Breast epithelium (tissue), 3 donors: ENCODE results near the gene SNAPC5.

Experiments used
- CTCF ChIP-seq, 3 donors: fragments of 450-650 bp; IDR thresholded peaks; one replicate each; pipeline ENCODE4 v1.5.1; 2016 to 2017; ENCODE audit warnings: antibody characterized with exemption in 3 of 3, mild to moderate bottlenecking in 3 of 3, moderate library complexity in 3 of 3
- POLR2AphosphoS5 ChIP-seq, 3 donors: sonication (generic); formaldehyde crosslinking; IDR thresholded peaks; one replicate each; pipeline ENCODE4 v1.6.1; 2017; ENCODE audit warnings: antibody characterized with exemption in 3 of 3

- TF ChIP-seq CTCF (IDR thresholded peaks at IDR 0.05) (no peak), POLR2AphosphoS5 (IDR thresholded peaks at IDR 0.05) (no peak)
Measured at GRCh38 chr15:66524838-66525237, 27.3 kb upstream of the SNAPC5 start.
